ENCODE results near the gene NR6A1. TPM values are rescaled to one million over a fixed set of nuclear protein-coding genes. Genes with fewer than 3 reads are reported as not detected.

Gene NR6A1
- total and polyA plus RNA-seq, 2 experiments from 2014 or later = 44.2 to 139 TPM

- H3K27ac Mint-ChIP-seq = no peak overlapping the region
- 0 out of 2 replicates have a peak, but pooled peaks cover 3% of the 10 kb centered on the region for H4K20me1 ChIP-seq (replicated peaks; ENCODE audit: insufficient read depth)
- H3K4me3 Mint-ChIP-seq = no peak overlapping the region
- H3K4me1 ChIP-seq (ENCODE audit: insufficient read depth) = peaks cover 8% of the 10 kb centered on the region; the same call in 1 of the 2 replicates
- peaks cover 4% of the 10 kb centered on the region for H3K27me3 Mint-ChIP-seq (ENCODE audit: insufficient read depth, low read depth, poor library complexity)
- H3K79me2 ChIP-seq (replicated peaks; ENCODE audit: insufficient read depth) = no peaks in the 10 kb centered on the region; the same call in 1 of the 2 replicates
- H3K36me3 ChIP-seq (ENCODE audit: insufficient read depth) = no peaks in the 10 kb centered on the region
- ATAC-seq (no peak), DNase-seq (ENCODE audit: low spot score) (no peak)
- peaks cover 31% of the 10 kb centered on the region for H3K4me1 Mint-ChIP-seq
- H3K4me2 ChIP-seq = no peak overlapping the region
- no peaks in the 10 kb centered on the region for H3K9me3 Mint-ChIP-seq
- H3K4me3 ChIP-seq = no peak overlapping the region
- H2AFZ ChIP-seq = no peak overlapping the region
- H3K36me3 Mint-ChIP-seq (ENCODE audit: low read depth) = no peaks in the 10 kb centered on the region; the same call in 2 of the 3 replicates
- H3K27me3 ChIP-seq (ENCODE audit: insufficient read depth) = no peaks in the 10 kb centered on the region
- no peaks in the 10 kb centered on the region for H3F3A ChIP-seq (replicated peaks; ENCODE audit: low read depth)
- H3K27ac ChIP-seq (ENCODE audit: low read depth) = no peak overlapping the region
- no peak for TF ChIP-seq ZNF331 (CRISPR knock-in tag; IDR thresholded peaks at IDR 0.05; ENCODE audit: low read depth)
- no peak for TF ChIP-seq EZH2 (IDR thresholded peaks at IDR 0.05; ENCODE audit: low read depth, unreplicated experiment)
- TF ChIP-seq JUNB (IDR thresholded peaks at IDR 0.05; ENCODE audit: unreplicated experiment) = no peak
- no peak for TF ChIP-seq EZH2phosphoT487 (IDR thresholded peaks at IDR 0.05; ENCODE audit: unreplicated experiment)
- no peak for TF ChIP-seq NANOG (IDR thresholded peaks at IDR 0.05; ENCODE audit: borderline replicate concordance)
- TF ChIP-seq STAT1 (IDR thresholded peaks at IDR 0.05; ENCODE audit: unreplicated experiment) = no peak
- no peak for TF ChIP-seq ETS1 (IDR thresholded peaks at IDR 0.05)
- TF ChIP-seq ZNF462 (CRISPR knock-in tag; IDR thresholded peaks at IDR 0.05) = no peak
- no peak for TF ChIP-seq REST (IDR thresholded peaks at IDR 0.05; ENCODE audit: unreplicated experiment)
- no peak for TF ChIP-seq ZNF114 (CRISPR knock-in tag; IDR thresholded peaks at IDR 0.05)
- TF ChIP-seq POLR2AphosphoS5 (IDR thresholded peaks at IDR 0.05; ENCODE audit: low read depth) = no peak
- TF ChIP-seq CREB1 (CRISPR knock-in tag; IDR thresholded peaks at IDR 0.05; ENCODE audit: low read depth) = no peak
- no peak for TF ChIP-seq CTCF (conservative IDR thresholded peaks at IDR 0.05; ENCODE audit: low read depth in 2 of 2)
- H3K9me2 ChIP-seq (ENCODE audit: insufficient read depth) = no peaks in the 10 kb centered on the region
Observed at GRCh38 chr9:124625087-124625486, 146.0 kb downstream of the NR6A1 start.
